ENCODE data around the gene SOX6.

The SOX6 gene

DNA sequence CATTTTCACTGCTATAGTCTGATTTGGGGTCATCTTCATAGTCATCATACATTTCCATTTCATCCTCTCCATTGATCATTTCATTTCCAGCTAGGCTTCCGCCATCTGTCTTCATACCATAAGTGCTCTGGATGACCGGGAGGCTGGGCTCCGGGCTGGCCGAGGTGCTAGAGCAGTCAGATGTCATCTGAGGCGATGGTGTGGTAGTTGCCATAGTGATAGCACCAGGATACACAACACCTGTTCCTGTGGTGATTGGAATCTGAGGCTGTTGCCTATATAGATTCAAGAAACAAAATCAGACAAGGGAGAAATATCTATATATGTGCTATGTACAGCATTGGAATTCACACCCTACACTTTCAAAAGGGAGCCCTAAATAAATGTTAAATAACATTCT is 383.5 kb downstream of the SOX6 start:
- Histone ChIP-seq H3K36me3 (ENCODE audit: control insufficient read depth in 4 of 4, insufficient read depth in 4 of 4, low read length in 3 of 4) (no peaks in the 10 kb centered on the region), H3K9me3 (ENCODE audit: control extremely low read depth in 1 of 5, control insufficient read depth in 4 of 5, insufficient read depth in 2 of 5, low read depth in 1 of 5, low read length in 4 of 5) (no peaks in the 10 kb centered on the region), H3K27me3 (replicated peaks in 2 of 5; ENCODE audit: control insufficient read depth in 4 of 5, insufficient read depth in 5 of 5, low read length in 4 of 5) (no peaks in the 10 kb centered on the region), H3K27ac (ENCODE audit: insufficient read depth in 1 of 2, low read depth in 1 of 2, low read length in 2 of 2, poor library complexity in 1 of 2, severe bottlenecking in 2 of 2) (no peak overlapping the region), H3K4me1 (ENCODE audit: control extremely low read depth in 1 of 4, control insufficient read depth in 4 of 4, insufficient read depth in 4 of 4, low read length in 3 of 4) (peaks cover 9 to 25% (median 14%) of the 10 kb centered on the region in 4 experiments), H3K4me3 (ENCODE audit: control insufficient read depth in 1 of 7, extremely low read depth in 1 of 7, insufficient read depth in 4 of 7, low read depth in 2 of 7, low read length in 6 of 7) (no peak overlapping the region)
- ChIA-PET CTCF (no interaction called here), POLR2A (no interaction called here)
- 100% methylated on average over 1 of the region's 5 CpGs for WGBS (ENCODE audit: insufficient coverage)
- no peak for DNase-seq

GRCh38 chr11:15971215-15971546 is 385.2 kb downstream of the SOX6 start:
- CTCF ChIA-PET = no interaction called here
- whole genome bisulfite sequencing (ENCODE audit: insufficient coverage) = 94% methylated on average over 2 of the region's 2 CpGs
- H3K27me3 ChIP-seq (replicated peaks in 2 of 5; ENCODE audit: control insufficient read depth in 4 of 5, insufficient read depth in 5 of 5, low read length in 4 of 5) = no peaks in the 10 kb centered on the region
- H3K4me1 ChIP-seq (ENCODE audit: control extremely low read depth in 1 of 4, control insufficient read depth in 4 of 4, insufficient read depth in 4 of 4, low read length in 3 of 4) = peaks cover 9 to 25% (median 14%) of the 10 kb centered on the region in 4 experiments
- POLR2A ChIA-PET = no interaction called here
- H3K36me3 ChIP-seq (ENCODE audit: control insufficient read depth in 4 of 4, insufficient read depth in 4 of 4, low read length in 3 of 4) = no peaks in the 10 kb centered on the region
- H3K27ac ChIP-seq (ENCODE audit: insufficient read depth in 1 of 2, low read depth in 1 of 2, low read length in 2 of 2, poor library complexity in 1 of 2, severe bottlenecking in 2 of 2) = no peak overlapping the region
- DNase-seq = no peak
- H3K9me3 ChIP-seq (ENCODE audit: control extremely low read depth in 1 of 5, control insufficient read depth in 4 of 5, insufficient read depth in 2 of 5, low read depth in 1 of 5, low read length in 4 of 5) = no peaks in the 10 kb centered on the region
- H3K4me3 ChIP-seq (ENCODE audit: control insufficient read depth in 1 of 7, extremely low read depth in 1 of 7, insufficient read depth in 4 of 7, low read depth in 2 of 7, low read length in 6 of 7) = no peak overlapping the region

DNA sequence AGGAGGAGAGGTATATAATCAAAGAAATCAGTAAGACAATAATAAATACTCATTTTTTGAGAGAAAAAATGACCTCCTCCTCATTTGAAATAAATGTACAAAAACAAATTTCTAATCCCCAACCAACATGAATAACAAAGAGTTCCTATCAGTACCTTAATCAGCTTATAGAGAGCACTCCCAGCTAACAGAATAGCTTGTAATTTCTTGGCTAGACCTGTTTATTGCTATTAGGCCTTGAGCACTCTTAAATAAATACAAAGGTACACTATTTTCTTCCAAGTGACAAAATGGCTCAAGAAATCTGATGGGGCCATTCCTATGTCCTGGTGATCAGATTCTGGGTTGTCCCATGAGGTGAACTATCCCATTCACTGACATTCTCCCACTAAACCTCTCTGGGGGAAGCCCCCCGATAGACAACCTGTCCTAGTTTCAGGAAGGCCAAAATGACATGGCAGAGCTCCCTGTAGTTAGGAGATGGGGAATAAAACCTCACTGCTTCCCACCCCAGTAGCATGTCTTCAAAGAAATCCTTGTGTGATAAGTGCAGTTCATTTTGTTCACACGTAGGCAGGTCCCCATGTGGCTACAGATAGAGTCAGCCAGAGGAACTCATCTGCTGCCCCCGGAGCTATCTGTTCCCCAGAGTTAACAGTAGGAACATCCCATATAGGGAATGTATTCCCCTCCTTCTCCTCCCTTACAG is 385.7 kb downstream of the SOX6 start:
- peaks cover 9 to 23% (median 13%) of the 10 kb centered on the region in 4 experiments for H3K4me1 ChIP-seq (ENCODE audit: control extremely low read depth in 1 of 4, control insufficient read depth in 4 of 4, insufficient read depth in 4 of 4, low read length in 3 of 4)
- no peak overlapping the region for H3K27ac ChIP-seq (ENCODE audit: insufficient read depth in 1 of 2, low read depth in 1 of 2, low read length in 2 of 2, poor library complexity in 1 of 2, severe bottlenecking in 2 of 2)
- 93% methylated on average over 3 of the region's 3 CpGs for WGBS (ENCODE audit: insufficient coverage)
- DNase-seq = no peak
- no peaks in the 10 kb centered on the region for H3K27me3 ChIP-seq (replicated peaks in 2 of 5; ENCODE audit: control insufficient read depth in 4 of 5, insufficient read depth in 5 of 5, low read length in 4 of 5)
- POLR2A ChIA-PET = no interaction called here
- no peak overlapping the region for H3K4me3 ChIP-seq (ENCODE audit: control insufficient read depth in 1 of 7, extremely low read depth in 1 of 7, insufficient read depth in 4 of 7, low read depth in 2 of 7, low read length in 6 of 7)
- CTCF ChIA-PET = interaction anchor here (0.5 kb wide), 1 partner anchor 40 kb away, joined by 3 read pairs; no protein-coding TSS in a partner anchor
- no peaks in the 10 kb centered on the region for H3K9me3 ChIP-seq (ENCODE audit: control extremely low read depth in 1 of 5, control insufficient read depth in 4 of 5, insufficient read depth in 2 of 5, low read depth in 1 of 5, low read length in 4 of 5)
- no peaks in the 10 kb centered on the region for H3K36me3 ChIP-seq (ENCODE audit: control insufficient read depth in 4 of 4, insufficient read depth in 4 of 4, low read length in 3 of 4)

DNA sequence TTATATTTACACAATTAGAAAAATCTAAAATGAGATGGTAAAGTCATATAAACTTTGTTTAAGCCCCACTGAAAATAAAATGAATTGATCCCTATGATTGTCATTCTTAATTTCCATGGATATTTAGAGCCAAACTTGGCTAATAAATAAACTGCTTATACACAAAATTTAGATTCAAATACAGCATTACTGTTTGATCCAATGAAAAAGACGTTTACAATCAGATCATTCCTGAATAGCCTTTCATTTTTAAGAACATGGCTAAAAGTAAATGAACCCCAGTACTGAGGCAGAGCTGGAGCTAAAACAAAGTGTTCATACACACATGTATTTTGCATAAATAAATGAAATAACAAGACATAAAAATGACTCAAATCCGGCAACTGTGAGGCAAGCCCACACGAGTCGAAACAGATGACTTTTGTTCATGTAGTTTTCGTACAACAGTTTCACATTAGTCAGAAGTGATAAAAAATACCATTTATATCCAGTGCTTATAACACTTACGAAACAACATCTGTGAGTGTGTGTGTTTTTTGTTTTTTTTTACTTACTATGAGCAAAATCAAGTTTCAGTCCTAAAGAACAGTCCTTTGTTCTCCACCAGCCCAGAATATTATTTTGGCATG is 386.5 kb downstream of the SOX6 start:
- Histone ChIP-seq H3K4me3 (ENCODE audit: control insufficient read depth in 1 of 7, extremely low read depth in 1 of 7, insufficient read depth in 4 of 7, low read depth in 2 of 7, low read length in 6 of 7) (peak overlapping the region in 1 of 7 experiments; percentile 30), H3K36me3 (ENCODE audit: control insufficient read depth in 4 of 4, insufficient read depth in 4 of 4, low read length in 3 of 4) (no peaks in the 10 kb centered on the region), H3K4me1 (ENCODE audit: control extremely low read depth in 1 of 4, control insufficient read depth in 4 of 4, insufficient read depth in 4 of 4, low read length in 3 of 4) (peaks cover 9 to 23% (median 14%) of the 10 kb centered on the region in 4 experiments), H3K27me3 (replicated peaks in 2 of 5; ENCODE audit: control insufficient read depth in 4 of 5, insufficient read depth in 5 of 5, low read length in 4 of 5) (no peaks in the 10 kb centered on the region), H3K27ac (ENCODE audit: insufficient read depth in 1 of 2, low read depth in 1 of 2, low read length in 2 of 2, poor library complexity in 1 of 2, severe bottlenecking in 2 of 2) (peak overlapping the region in 1 of 2 experiments; percentile 80), H3K9me3 (ENCODE audit: control extremely low read depth in 1 of 5, control insufficient read depth in 4 of 5, insufficient read depth in 2 of 5, low read depth in 1 of 5, low read length in 4 of 5) (no peaks in the 10 kb centered on the region)
- ChIA-PET CTCF (interaction anchor here (0.5 kb wide), 1 partner anchor 41 kb away, joined by 3 read pairs; no protein-coding TSS in a partner anchor), POLR2A (no interaction called here)
- 100% methylated on average over 1 of the region's 6 CpGs for WGBS (ENCODE audit: insufficient coverage)
- peak in 1 of 3 donors; percentile 9 for DNase-seq

- POLR2A ChIA-PET = no interaction called here
- H3K4me1 ChIP-seq (ENCODE audit: control extremely low read depth in 1 of 4, control insufficient read depth in 4 of 4, insufficient read depth in 4 of 4, low read length in 3 of 4) = peaks cover 9 to 25% (median 15%) of the 10 kb centered on the region in 4 experiments
These were observed 387.1 kb downstream of the SOX6 start for GRCh38 chr11:15969281-15969680.

DNA sequence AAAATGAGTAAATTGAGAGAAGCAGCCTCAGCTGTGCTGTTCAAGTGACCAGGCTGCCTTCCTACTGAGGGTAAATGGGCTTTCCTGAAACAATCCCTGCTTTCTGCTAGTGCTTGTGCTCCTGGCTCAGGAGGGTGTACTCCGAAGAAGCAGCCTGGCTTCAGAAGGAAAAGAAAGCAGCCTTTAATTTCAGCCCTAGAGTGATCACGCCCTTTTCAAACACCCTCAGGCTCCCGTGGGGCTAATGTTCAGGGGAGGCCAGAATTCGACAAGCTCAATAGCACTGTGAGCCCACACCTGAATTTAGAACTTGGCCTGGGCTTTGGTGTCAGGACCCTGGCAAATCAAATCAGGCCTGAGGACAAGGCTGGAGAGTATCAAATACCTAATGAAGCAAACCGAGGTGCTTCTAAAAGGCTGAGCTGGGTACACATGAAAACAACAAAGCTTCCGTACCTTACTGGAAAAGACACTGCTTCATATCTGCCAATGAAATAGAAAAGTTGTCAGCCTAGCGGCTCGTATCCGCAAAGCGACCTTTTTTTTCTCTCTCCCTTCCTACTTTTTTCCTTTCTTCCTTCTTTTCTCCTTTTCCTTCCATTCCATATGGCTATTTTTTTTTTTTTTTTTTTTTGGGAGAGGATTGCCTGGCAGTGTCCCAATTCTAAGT is 387.8 kb downstream of the SOX6 start:
- no peak overlapping the region for H3K4me3 ChIP-seq (ENCODE audit: control insufficient read depth in 1 of 7, extremely low read depth in 1 of 7, insufficient read depth in 4 of 7, low read depth in 2 of 7, low read length in 6 of 7)
- POLR2A ChIA-PET = no interaction called here
- peaks cover 9 to 25% (median 15%) of the 10 kb centered on the region in 4 experiments for H3K4me1 ChIP-seq (ENCODE audit: control extremely low read depth in 1 of 4, control insufficient read depth in 4 of 4, insufficient read depth in 4 of 4, low read length in 3 of 4)
- CTCF ChIA-PET = no interaction called here
- DNase-seq = peak in 1 of 3 donors; percentile 3
- H3K27ac ChIP-seq (ENCODE audit: insufficient read depth in 1 of 2, low read depth in 1 of 2, low read length in 2 of 2, poor library complexity in 1 of 2, severe bottlenecking in 2 of 2) = peak overlapping the region in 1 of 2 experiments; percentile 80
- no peaks in the 10 kb centered on the region for H3K9me3 ChIP-seq (ENCODE audit: control extremely low read depth in 1 of 5, control insufficient read depth in 4 of 5, insufficient read depth in 2 of 5, low read depth in 1 of 5, low read length in 4 of 5)
- WGBS (ENCODE audit: insufficient coverage) = 92% methylated on average over 6 of the region's 10 CpGs
- no peaks in the 10 kb centered on the region for H3K27me3 ChIP-seq (replicated peaks in 2 of 5; ENCODE audit: control insufficient read depth in 4 of 5, insufficient read depth in 5 of 5, low read length in 4 of 5)
- no peaks in the 10 kb centered on the region for H3K36me3 ChIP-seq (ENCODE audit: control insufficient read depth in 4 of 4, insufficient read depth in 4 of 4, low read length in 3 of 4)

More at GRCh38 chr11:15969281-15969680, 387.1 kb downstream of the SOX6 start:
- no peaks in the 10 kb centered on the region for H3K9me3 ChIP-seq (ENCODE audit: control extremely low read depth in 1 of 5, control insufficient read depth in 4 of 5, insufficient read depth in 2 of 5, low read depth in 1 of 5, low read length in 4 of 5)
- CTCF ChIA-PET = no interaction called here
- no peaks in the 10 kb centered on the region for H3K27me3 ChIP-seq (replicated peaks in 2 of 5; ENCODE audit: control insufficient read depth in 4 of 5, insufficient read depth in 5 of 5, low read length in 4 of 5)
- H3K36me3 ChIP-seq (ENCODE audit: control insufficient read depth in 4 of 4, insufficient read depth in 4 of 4, low read length in 3 of 4) = no peaks in the 10 kb centered on the region
- peak overlapping the region in 2 of 7 experiments; percentile 30 to 49 for H3K4me3 ChIP-seq (ENCODE audit: control insufficient read depth in 1 of 7, extremely low read depth in 1 of 7, insufficient read depth in 4 of 7, low read depth in 2 of 7, low read length in 6 of 7)
- peak overlapping the region in 1 of 2 experiments; percentile 80 for H3K27ac ChIP-seq (ENCODE audit: insufficient read depth in 1 of 2, low read depth in 1 of 2, low read length in 2 of 2, poor library complexity in 1 of 2, severe bottlenecking in 2 of 2)
- 24% methylated on average over 3 of the region's 4 CpGs for WGBS (ENCODE audit: insufficient coverage)
- peak; percentile 80 to 94 (median 93) for DNase-seq

- H3K4me3 ChIP-seq (ENCODE audit: control insufficient read depth in 1 of 7, extremely low read depth in 1 of 7, insufficient read depth in 4 of 7, low read depth in 2 of 7, low read length in 6 of 7) = no peak overlapping the region
- POLR2A ChIA-PET = no interaction called here
- DNase-seq = peak in 2 of 3 donors; percentile 25 to 44
- H3K27ac ChIP-seq (ENCODE audit: insufficient read depth in 1 of 2, low read depth in 1 of 2, low read length in 2 of 2, poor library complexity in 1 of 2, severe bottlenecking in 2 of 2) = peak overlapping the region in 1 of 2 experiments; percentile 80
- peaks cover 9 to 25% (median 15%) of the 10 kb centered on the region in 4 experiments for H3K4me1 ChIP-seq (ENCODE audit: control extremely low read depth in 1 of 4, control insufficient read depth in 4 of 4, insufficient read depth in 4 of 4, low read length in 3 of 4)
- no peaks in the 10 kb centered on the region for H3K27me3 ChIP-seq (replicated peaks in 2 of 5; ENCODE audit: control insufficient read depth in 4 of 5, insufficient read depth in 5 of 5, low read length in 4 of 5)
- H3K9me3 ChIP-seq (ENCODE audit: control extremely low read depth in 1 of 5, control insufficient read depth in 4 of 5, insufficient read depth in 2 of 5, low read depth in 1 of 5, low read length in 4 of 5) = no peaks in the 10 kb centered on the region
- 70% methylated on average over 2 of the region's 2 CpGs for WGBS (ENCODE audit: insufficient coverage)
- no peaks in the 10 kb centered on the region for H3K36me3 ChIP-seq (ENCODE audit: control insufficient read depth in 4 of 4, insufficient read depth in 4 of 4, low read length in 3 of 4)
- CTCF ChIA-PET = no interaction called here
These were observed 388.4 kb downstream of the SOX6 start for GRCh38 chr11:15967966-15968365.
